MM.1S (cell line): ENCODE measurements around the gene NDUFAF4.

Experiments used
- EZH2 ChIP-seq: fragments of 300-600 bp; sonication (generic); optimal IDR thresholded peaks from 2 replicates; pipeline ENCODE3; 2017; ENCODE audit warnings: low read depth, mild to moderate bottlenecking, antibody characterized with exemption, low read length, mixed read lengths
- EZH2phosphoT487 ChIP-seq: fragments of 300-600 bp; sonication (generic); IDR thresholded peaks from 2 replicates; pipeline ENCODE4 v1.6.1; 2018; ENCODE audit warnings: antibody characterized with exemption, low read length
- TF ChIP-seq, protein P1 (sequence below): fragments of 300-600 bp; sonication (generic); IDR thresholded peaks from 2 replicates; pipeline ENCODE4 v1.5.1; 2016; ENCODE audit warnings: antibody characterized with exemption, low read length, mixed read lengths

DNA sequence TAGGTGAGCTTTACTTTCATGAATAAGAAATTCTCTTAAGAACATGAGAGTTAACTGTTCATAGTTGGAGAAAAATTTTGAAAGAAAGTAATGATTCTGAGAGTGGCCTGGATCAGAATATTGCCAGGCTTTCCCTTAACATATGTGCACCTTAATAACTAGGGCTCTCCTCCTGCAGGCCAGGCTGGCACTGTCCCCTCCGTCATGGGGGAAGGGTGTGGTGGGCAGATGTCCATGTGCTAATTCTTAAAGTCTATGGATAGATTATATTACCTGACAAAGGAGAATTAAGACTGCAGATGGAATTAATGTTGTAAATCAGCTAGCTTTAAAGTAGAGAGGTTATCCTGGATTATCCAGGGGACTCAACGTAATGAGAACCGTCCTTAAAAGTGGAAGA lies 15.9 kb upstream of the NDUFAF4 start:
- TF ChIP-seq EZH2phosphoT487 (no peak), EZH2 (no peak)
- TF ChIP-seq, protein P1, sequence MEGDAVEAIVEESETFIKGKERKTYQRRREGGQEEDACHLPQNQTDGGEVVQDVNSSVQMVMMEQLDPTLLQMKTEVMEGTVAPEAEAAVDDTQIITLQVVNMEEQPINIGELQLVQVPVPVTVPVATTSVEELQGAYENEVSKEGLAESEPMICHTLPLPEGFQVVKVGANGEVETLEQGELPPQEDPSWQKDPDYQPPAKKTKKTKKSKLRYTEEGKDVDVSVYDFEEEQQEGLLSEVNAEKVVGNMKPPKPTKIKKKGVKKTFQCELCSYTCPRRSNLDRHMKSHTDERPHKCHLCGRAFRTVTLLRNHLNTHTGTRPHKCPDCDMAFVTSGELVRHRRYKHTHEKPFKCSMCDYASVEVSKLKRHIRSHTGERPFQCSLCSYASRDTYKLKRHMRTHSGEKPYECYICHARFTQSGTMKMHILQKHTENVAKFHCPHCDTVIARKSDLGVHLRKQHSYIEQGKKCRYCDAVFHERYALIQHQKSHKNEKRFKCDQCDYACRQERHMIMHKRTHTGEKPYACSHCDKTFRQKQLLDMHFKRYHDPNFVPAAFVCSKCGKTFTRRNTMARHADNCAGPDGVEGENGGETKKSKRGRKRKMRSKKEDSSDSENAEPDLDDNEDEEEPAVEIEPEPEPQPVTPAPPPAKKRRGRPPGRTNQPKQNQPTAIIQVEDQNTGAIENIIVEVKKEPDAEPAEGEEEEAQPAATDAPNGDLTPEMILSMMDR, result no peak
